H1 (cell line): Measurements from ENCODE around the gene THAP11. TPM values are rescaled to one million over a fixed set of nuclear protein-coding genes. Genes with fewer than 3 reads are reported as not detected.

Experiments
- ATF3 ChIP-seq: IDR thresholded peaks from 2 replicates; pipeline ENCODE4 v1.6.1; 2011; ENCODE audit warnings: low read depth, mild to moderate bottlenecking, low read length; ENCODE audit not compliant: insufficient read depth
- BACH1 ChIP-seq: IDR thresholded peaks from 2 replicates; pipeline ENCODE4 v1.6.1; 2012; ENCODE audit warnings: low read length, improper control_type of control experiment
- BCL11A ChIP-seq, 2 experiments: IDR thresholded peaks; one replicate each; pipeline ENCODE4 v1.6.1; 2011; ENCODE audit warnings: low read depth in 2 of 2, low read length in 2 of 2, mild to moderate bottlenecking in 2 of 2
- CBX8 ChIP-seq: fragments of 300-800, 300-1000 bp; sonication (generic); IDR thresholded peaks from 2 replicates; pipeline ENCODE4 v1.7.1; 2016; ENCODE audit warnings: low read depth, low read length, borderline replicate concordance
- CHD1 ChIP-seq: IDR thresholded peaks from 2 replicates; pipeline ENCODE4 v1.6.1; 2012; ENCODE audit warnings: low read depth, low read length, improper control_type of control experiment
- CHD2 ChIP-seq: IDR thresholded peaks from 2 replicates; pipeline ENCODE4 v1.6.1; 2012; ENCODE audit warnings: low read length, improper control_type of control experiment
- CREB1 ChIP-seq: IDR thresholded peaks from 2 replicates; pipeline ENCODE4 v1.6.1; 2012; ENCODE audit warnings: inconsistent platforms
- CTCF ChIP-seq, 3 experiments: IDR thresholded peaks; 1 replicate in 2 of 3; 2 replicates in 1 of 3; pipeline versions ENCODE4 v1.5.1 to v1.6.1; 2011; ENCODE audit warnings: low read length in 3 of 3, mild to moderate bottlenecking in 3 of 3, inconsistent platforms in 2 of 3, low read depth in 1 of 3, moderate library complexity in 1 of 3; ENCODE audit not compliant: insufficient read depth in 1 of 3; ENCODE audit errors: control extremely low read depth in 1 of 3
- EP300 ChIP-seq, 2 experiments: IDR thresholded peaks; 1 replicate in 1 of 2; 2 replicates in 1 of 2; pipeline ENCODE4 v1.6.1; 2011 to 2012; ENCODE audit warnings: low read depth in 2 of 2, low read length in 2 of 2, mild to moderate bottlenecking in 2 of 2, borderline replicate concordance in 1 of 2, inconsistent platforms in 1 of 2, moderate library complexity in 1 of 2
- FOSL1 ChIP-seq: IDR thresholded peaks from 2 replicates; pipeline ENCODE4 v1.6.1; 2011; ENCODE audit warnings: mild to moderate bottlenecking, low read depth, low read length, moderate library complexity; ENCODE audit not compliant: insufficient read depth
- JUN ChIP-seq: IDR thresholded peaks from 2 replicates; pipeline ENCODE4 v1.6.1; 2011; ENCODE audit warnings: low read depth, mild to moderate bottlenecking, improper control_type of control experiment, low read length
- KDM5A ChIP-seq: fragments of 200-600 bp; IDR thresholded peaks from 2 replicates; pipeline ENCODE4 v1.7.1; 2012; ENCODE audit warnings: mild to moderate bottlenecking, low read length, inconsistent platforms, mixed read lengths
- MAFK ChIP-seq: IDR thresholded peaks from 2 replicates; pipeline ENCODE4 v1.6.1; 2012; ENCODE audit warnings: low read depth, mild to moderate bottlenecking, improper control_type of control experiment, low read length
- PHF8 ChIP-seq: fragments of 200-600 bp; sonication (generic); conservative IDR thresholded peaks from 2 replicates; pipeline ENCODE4 v1.7.1; 2012; ENCODE audit warnings: low read depth, mild to moderate bottlenecking, inconsistent platforms, low read length, moderate library complexity
- POLR2AphosphoS5 ChIP-seq: IDR thresholded peaks from 2 replicates; pipeline ENCODE4 v1.6.1; 2011; ENCODE audit warnings: low read depth, low read length
- RFX5 ChIP-seq: IDR thresholded peaks from 2 replicates; pipeline ENCODE4 v1.6.1; 2011; ENCODE audit warnings: low read depth, low read length, improper control_type of control experiment, borderline replicate concordance
- SIRT6 ChIP-seq: IDR thresholded peaks from one replicate; pipeline ENCODE4 v1.7.1; 2012; ENCODE audit warnings: low read length, inconsistent platforms
- SP4 ChIP-seq: IDR thresholded peaks from 2 replicates; pipeline ENCODE4 v1.6.1; 2012; ENCODE audit warnings: low read length, inconsistent platforms
- SRF ChIP-seq: IDR thresholded peaks from 2 replicates; pipeline ENCODE4 v1.6.1; 2011; ENCODE audit warnings: mild to moderate bottlenecking, low read depth, low read length, moderate library complexity
- TAF7 ChIP-seq: optimal IDR thresholded peaks from 2 replicates; pipeline ENCODE3; 2011; ENCODE audit warnings: low read depth, mild to moderate bottlenecking, inconsistent platforms, low read length, moderate library complexity, borderline replicate concordance
- USF2 ChIP-seq: IDR thresholded peaks from 2 replicates; pipeline ENCODE4 v1.6.1; 2011; ENCODE audit warnings: low read length, improper control_type of control experiment
- YY1 ChIP-seq: IDR thresholded peaks from 2 replicates; pipeline ENCODE4 v1.6.1; 2011; ENCODE audit warnings: low read depth, mild to moderate bottlenecking, low read length
- ZNF274 ChIP-seq: IDR thresholded peaks from 2 replicates; pipeline ENCODE4 v1.7.0; 2012; ENCODE audit warnings: low read length, borderline replicate concordance; ENCODE audit errors: extremely low read depth
- polyA plus RNA-seq, 7 experiments: library from polyadenylated mRNA; depleted of rRNA in 3 of 7; stranded (reverse) in 5 of 7; unstranded in 2 of 7; fragments of >200 nt in 5 of 7; fragments of 200-250 nt in 2 of 7; gene quantifications; 1 replicate in 5 of 7; 2 replicates in 1 of 7; 4 replicates in 1 of 7; pipeline versions ENCODE4 v1.2.1 to v1.2.3, GENCODE V29; 2011 to 2013; ENCODE audit warnings: missing spikeins in 2 of 7, mixed read lengths in 2 of 7
- total RNA-seq: library from RNA; stranded (reverse); fragmentation: NEBNext Ultra II Directional; extraction: Animal tissue kit (Norgen Biotek cat#: 25700); gene quantifications from 2 replicates; pipeline ENCODE4 v1.2.1, GENCODE V29; 2021

The THAP11 gene
- total and polyA plus RNA-seq, 2 of the 8 experiments (the other 6 are each of a cell fraction or from before 2014, with no cell fraction given) = 50.8 to 54.8 TPM

GRCh38 chr16:67883872-67884261 is 41.7 kb downstream of the THAP11 start (continued):
- peak; percentile 87 to 94 (median 88) for TF ChIP-seq CTCF (IDR thresholded peaks at IDR 0.05; ENCODE audit: control extremely low read depth in 1 of 3, insufficient read depth in 1 of 3, low read depth in 1 of 3, low read length in 3 of 3)
- no peak for TF ChIP-seq CBX8
- TF ChIP-seq SP4 = no peak
- no peak for TF ChIP-seq SIRT6
- TF ChIP-seq POLR2AphosphoS5 = no peak
- no peak for TF ChIP-seq BACH1
- TF ChIP-seq ATF3 = no peak
- no peak for TF ChIP-seq FOSL1
- TF ChIP-seq ZNF274 = no peak
- TF ChIP-seq SRF = no peak
- no peak for TF ChIP-seq YY1
- TF ChIP-seq MAFK = no peak
- no peak for TF ChIP-seq PHF8
- peak in 1 of 2 experiments; percentile 31; a peak in 1 of 3 replicates for TF ChIP-seq EP300 (IDR thresholded peaks at IDR 0.05; ENCODE audit: borderline replicate concordance in 1 of 2, low read depth in 2 of 2, low read length in 2 of 2)
- TF ChIP-seq BCL11A (IDR thresholded peaks at IDR 0.05; ENCODE audit: low read depth in 2 of 2, low read length in 2 of 2) = no peak
- TF ChIP-seq CHD2 = no peak
- no peak for TF ChIP-seq RFX5
- no peak for TF ChIP-seq CHD1
- no peak for TF ChIP-seq TAF7
- no peak for TF ChIP-seq JUN
- TF ChIP-seq USF2 = no peak
- TF ChIP-seq CREB1 = 0 out of 2 replicates have a peak, but pooled peaks have one; percentile 16
- no peak for TF ChIP-seq KDM5A
